HEK293T (cell line): ENCODE measurements around the gene TMX1.
A peak's percentile ranks its signal among the peaks of the same experiment; 100 is the strongest.

Experiments used
- CTCF ChIA-PET: fragments of 350-600 bp; formaldehyde crosslinking; extraction: SDS; loops from one replicate; lab custom pipeline; 2021; ENCODE audit warnings: antibody characterized with exemption, inconsistent platforms; lab: Yijun Ruan, JAX
- POLR2A ChIA-PET: fragments of 350-600 bp; formaldehyde crosslinking; extraction: SDS; loops from one replicate; lab custom pipeline; 2020; ENCODE audit warnings: antibody characterized with exemption, inconsistent platforms; lab: Yijun Ruan, JAX
- DNase-seq: peaks from one replicate; pipeline ENCODE4 v3.0.0; 2012; ENCODE audit warnings: mixed read lengths; ENCODE audit errors: extremely low spot score
- ARNT ChIP-seq: fragments of 450-650 bp; IDR thresholded peaks from 2 replicates; pipeline ENCODE4 v1.6.1; 2017; ENCODE audit warnings: mild to moderate bottlenecking
- BHLHE40 ChIP-seq: fragments of 450-650 bp; IDR thresholded peaks from 2 replicates; pipeline ENCODE4 v1.6.1; 2016; ENCODE audit warnings: mild to moderate bottlenecking, moderate library complexity, borderline replicate concordance
- CTBP1 ChIP-seq: fragments of 450-650 bp; IDR thresholded peaks from 2 replicates; pipeline ENCODE4 v1.6.1; 2016; ENCODE audit warnings: borderline replicate concordance
- ELF4 ChIP-seq: fragments of 450-650 bp; IDR thresholded peaks from 2 replicates; pipeline ENCODE4 v1.6.1; 2017; ENCODE audit warnings: antibody characterized with exemption
- FOXA1 ChIP-seq: fragments of 450-650 bp; IDR thresholded peaks from 2 replicates; pipeline ENCODE4 v1.6.1; 2016; ENCODE audit warnings: mild to moderate bottlenecking
- FOXK2 ChIP-seq: fragments of 450-650 bp; IDR thresholded peaks from 2 replicates; pipeline ENCODE4 v1.6.1; 2016; ENCODE audit warnings: mild to moderate bottlenecking
- FOXM1 ChIP-seq: fragments of 450-650 bp; IDR thresholded peaks from 2 replicates; pipeline ENCODE4 v1.6.1; 2017; ENCODE audit warnings: mild to moderate bottlenecking, borderline replicate concordance
- HDGF ChIP-seq: fragments of 450-650 bp; IDR thresholded peaks from 2 replicates; pipeline ENCODE4 v1.6.1; 2017; ENCODE audit warnings: antibody characterized with exemption, borderline replicate concordance
- L3MBTL2 ChIP-seq: fragments of 450-650 bp; conservative IDR thresholded peaks from 2 replicates; pipeline ENCODE4 v1.6.1; 2016; ENCODE audit warnings: mild to moderate bottlenecking
- LEF1 ChIP-seq: fragments of 450-650 bp; IDR thresholded peaks from 2 replicates; pipeline ENCODE4 v1.6.1; 2017; ENCODE audit warnings: mild to moderate bottlenecking, borderline replicate concordance
- NFRKB ChIP-seq: fragments of 450-650 bp; IDR thresholded peaks from 2 replicates; pipeline ENCODE4 v1.6.1; 2016; ENCODE audit warnings: mild to moderate bottlenecking, moderate library complexity
- SP1 ChIP-seq: fragments of 450-650 bp; IDR thresholded peaks from 2 replicates; pipeline ENCODE4 v1.6.1; 2017
- SUZ12 ChIP-seq: fragments of 450-650 bp; IDR thresholded peaks from 2 replicates; pipeline ENCODE4 v1.6.1; 2016; ENCODE audit warnings: mild to moderate bottlenecking
- TARDBP ChIP-seq: fragments of 450-650 bp; IDR thresholded peaks from 2 replicates; pipeline ENCODE4 v1.6.1; 2016
- ZNF384 ChIP-seq: fragments of 450-650 bp; IDR thresholded peaks from 2 replicates; pipeline ENCODE4 v1.6.1; 2016
- TF ChIP-seq, protein P1 (sequence below): fragments of 450-650 bp; IDR thresholded peaks from 2 replicates; pipeline ENCODE4 v1.6.1; 2016

Gene TMX1

DNA sequence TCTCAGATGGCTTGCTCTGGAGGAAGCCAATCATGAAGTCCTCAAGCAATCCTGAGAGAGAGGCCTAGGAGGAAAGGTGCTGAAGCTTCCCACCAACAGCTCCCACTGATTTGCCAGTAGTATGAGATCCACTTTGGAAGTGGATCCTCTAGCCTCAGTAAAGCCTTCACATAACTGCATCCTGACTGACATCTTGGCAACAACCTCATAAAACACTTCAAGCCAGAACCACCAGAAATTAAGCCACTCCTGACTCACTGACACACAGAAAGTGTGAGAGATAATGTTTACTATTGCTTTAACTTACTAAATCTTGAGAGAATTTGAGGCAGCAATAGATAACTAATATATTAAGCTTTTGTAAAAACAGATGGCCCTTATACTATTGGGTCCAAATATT lies 11.7 kb upstream of the TMX1 start:
- POLR2A ChIA-PET, result interaction anchor here (1.2 kb wide), 1 partner anchor 284 kb away, joined by 4 read pairs; the partner anchor contains the start of gene PYGL
- CTCF ChIA-PET, result no interaction called here
- no peak for DNase-seq
- TF ChIP-seq ZNF384, result no peak
- TF ChIP-seq FOXK2, result no peak
- TF ChIP-seq, protein P1, sequence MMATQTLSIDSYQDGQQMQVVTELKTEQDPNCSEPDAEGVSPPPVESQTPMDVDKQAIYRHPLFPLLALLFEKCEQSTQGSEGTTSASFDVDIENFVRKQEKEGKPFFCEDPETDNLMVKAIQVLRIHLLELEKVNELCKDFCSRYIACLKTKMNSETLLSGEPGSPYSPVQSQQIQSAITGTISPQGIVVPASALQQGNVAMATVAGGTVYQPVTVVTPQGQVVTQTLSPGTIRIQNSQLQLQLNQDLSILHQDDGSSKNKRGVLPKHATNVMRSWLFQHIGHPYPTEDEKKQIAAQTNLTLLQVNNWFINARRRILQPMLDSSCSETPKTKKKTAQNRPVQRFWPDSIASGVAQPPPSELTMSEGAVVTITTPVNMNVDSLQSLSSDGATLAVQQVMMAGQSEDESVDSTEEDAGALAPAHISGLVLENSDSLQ, result no peak
- no peak for TF ChIP-seq L3MBTL2
- TF ChIP-seq NFRKB, result no peak

DNA sequence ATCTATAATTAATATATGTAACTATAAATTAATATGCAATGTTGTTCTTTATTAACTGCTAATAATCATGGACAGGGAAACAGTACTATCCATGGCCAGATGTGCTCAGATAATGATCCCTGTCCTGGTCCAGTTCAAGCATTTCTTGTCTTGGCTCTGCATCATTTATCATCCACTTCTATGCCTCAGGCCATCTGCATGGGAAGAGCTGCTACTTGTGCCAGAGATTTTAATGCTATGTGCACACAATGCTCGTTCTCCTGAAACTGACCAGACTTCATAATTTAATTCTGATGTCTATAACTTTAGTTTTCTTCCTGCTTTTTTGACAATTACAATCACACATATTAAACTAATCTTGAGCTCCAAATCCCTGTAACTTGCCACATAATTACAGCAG lies 11.2 kb upstream of the TMX1 start:
- TF ChIP-seq FOXA1, result no peak
- TF ChIP-seq BHLHE40, result no peak
- TF ChIP-seq NFRKB, result no peak
- TF ChIP-seq FOXM1, result no peak
- no peak for TF ChIP-seq TARDBP
- no peak for TF ChIP-seq SUZ12
- TF ChIP-seq L3MBTL2, result no peak
- TF ChIP-seq SP1, result no peak
- TF ChIP-seq, protein P1, result no peak
- TF ChIP-seq CTBP1, result no peak
- TF ChIP-seq HDGF, result no peak
- TF ChIP-seq LEF1, result no peak
- TF ChIP-seq ZNF384, result no peak
- no peak for TF ChIP-seq FOXK2
- no peak for TF ChIP-seq ARNT
- TF ChIP-seq ELF4, result no peak
- ChIA-PET POLR2A (interaction anchor here (0.7 kb wide), 1 partner anchor 11 kb away, joined by 3 read pairs; the partner anchor contains the start of gene TMX1), CTCF (no interaction called here)
- no peak for DNase-seq

DNA sequence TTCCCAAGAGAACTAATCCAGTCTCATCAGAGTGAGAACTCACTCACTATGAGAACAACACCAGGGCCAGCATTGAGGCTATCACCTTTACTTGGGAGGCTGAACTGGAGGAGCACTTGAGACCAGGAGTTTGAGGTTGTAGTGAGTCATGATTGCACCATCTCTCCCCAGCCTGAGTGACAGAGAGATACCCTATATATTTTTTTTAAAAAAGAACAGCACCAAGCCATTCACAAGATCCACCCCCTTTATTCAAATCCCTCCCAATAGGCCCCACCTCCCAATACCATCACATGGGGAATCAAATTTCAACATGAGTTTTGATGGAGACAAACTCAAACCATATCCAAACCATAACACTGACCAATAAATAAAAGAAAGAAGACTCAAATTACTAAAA lies 3.7 kb upstream of the TMX1 start:
- POLR2A ChIA-PET, result no interaction called here
- DNase-seq, result no peak
- CTCF ChIA-PET, result no interaction called here
- TF ChIP-seq L3MBTL2, result no peak
- no peak for TF ChIP-seq ARNT
- TF ChIP-seq, protein P1, result 0 out of 2 replicates have a peak, but pooled peaks have one; percentile 22

DNA sequence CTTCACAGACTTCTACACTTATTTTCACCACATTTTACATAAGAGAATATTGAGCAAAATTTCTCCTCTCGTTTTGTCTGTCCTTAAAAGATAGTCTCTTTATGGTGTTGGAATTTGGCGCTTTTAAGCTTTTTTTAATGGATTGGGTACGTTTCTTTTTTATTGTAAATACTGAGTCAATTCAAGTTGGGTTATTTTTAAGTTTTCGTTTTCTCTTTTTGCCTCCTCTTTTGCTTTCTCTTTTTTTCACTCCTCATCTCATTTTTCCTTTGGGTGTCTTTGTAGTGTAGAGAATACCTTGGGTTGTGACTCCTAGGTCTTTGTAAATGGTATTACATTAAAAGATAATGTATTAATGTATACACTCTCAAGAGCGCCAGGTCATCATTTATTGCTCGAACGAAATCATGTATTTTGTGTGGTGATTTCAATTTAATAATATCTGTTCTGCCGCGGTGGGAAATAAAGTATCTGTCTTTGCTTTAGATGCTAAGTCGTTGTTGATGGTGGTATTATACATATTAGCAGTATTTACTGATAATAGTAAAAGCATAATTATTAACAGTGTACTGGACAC lies 845 bp downstream of the TMX1 start:
- CTCF ChIA-PET, result no interaction called here
- POLR2A ChIA-PET, result interaction anchor here (0.7 kb wide), 1 partner anchor 384 kb away, joined by 3 read pairs; no protein-coding TSS in a partner anchor
- no peak for DNase-seq
- TF ChIP-seq HDGF, result no peak
- TF ChIP-seq ZNF384, result no peak
- no peak for TF ChIP-seq FOXA1
- TF ChIP-seq SUZ12, result no peak
- TF ChIP-seq LEF1, result no peak
- no peak for TF ChIP-seq ELF4
- TF ChIP-seq, protein P1, result no peak
- TF ChIP-seq SP1, result no peak
- no peak for TF ChIP-seq FOXK2
- TF ChIP-seq NFRKB, result no peak
- TF ChIP-seq BHLHE40, result no peak
- TF ChIP-seq TARDBP, result no peak
- no peak for TF ChIP-seq FOXM1
- no peak for TF ChIP-seq CTBP1
- TF ChIP-seq L3MBTL2, result no peak
- TF ChIP-seq ARNT, result no peak

DNA sequence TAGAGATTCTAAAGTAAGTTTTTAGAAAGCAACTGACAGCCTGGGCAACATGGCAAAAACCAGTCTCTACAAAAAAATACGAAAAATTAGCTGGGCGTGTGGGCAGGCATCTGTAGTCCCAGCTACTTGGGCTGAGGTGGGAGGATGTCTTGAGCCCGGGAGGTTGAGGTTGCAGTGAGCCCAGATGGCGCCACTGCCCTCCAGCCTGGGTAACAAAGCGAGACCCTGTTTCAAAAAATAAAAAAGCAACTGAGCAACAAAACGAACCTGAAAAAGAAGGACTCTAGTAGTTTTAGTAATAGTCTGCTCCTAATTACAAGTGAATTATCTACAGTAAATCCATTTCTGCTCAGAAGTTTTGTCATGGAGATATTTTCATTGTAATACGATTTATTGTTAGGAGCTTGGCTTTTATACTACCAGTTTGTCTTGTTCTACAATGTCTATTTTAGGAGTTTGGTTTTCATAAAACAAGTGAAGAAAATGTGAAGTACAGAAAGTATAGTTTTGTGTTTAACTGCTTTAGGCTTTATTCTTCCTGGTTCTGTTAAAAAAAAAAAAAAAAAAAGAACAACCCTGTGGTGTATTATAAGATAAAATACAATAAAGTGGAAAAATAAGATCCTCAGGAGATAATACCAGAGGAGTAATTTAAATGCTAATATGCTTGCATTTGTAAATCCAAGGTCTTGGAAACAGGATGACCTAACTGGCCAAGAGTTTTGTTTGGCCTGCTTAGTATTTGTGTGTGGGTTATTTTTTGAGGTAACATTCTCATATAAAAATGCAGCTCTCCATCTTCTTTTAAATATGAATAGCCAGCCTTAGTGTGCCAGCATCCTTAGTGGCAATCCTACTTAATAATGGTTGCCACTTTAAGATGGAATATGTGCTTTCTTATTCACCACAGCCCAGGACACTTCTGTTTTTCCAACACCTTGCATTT lies 2.8 kb downstream of the TMX1 start:
- ChIA-PET CTCF (interaction anchor here (0.7 kb wide), 1 partner anchor 50 kb away, joined by 7 read pairs; no protein-coding TSS in a partner anchor), POLR2A (no interaction called here)
- DNase-seq, result no peak
- TF ChIP-seq FOXM1 (no peak), ELF4 (no peak), SUZ12 (no peak), TARDBP (no peak), SP1 (no peak), FOXK2 (no peak), FOXA1 (no peak), L3MBTL2 (no peak), ZNF384 (no peak), NFRKB (no peak), CTBP1 (no peak), ARNT (no peak), HDGF (no peak), BHLHE40 (no peak), LEF1 (no peak)
- TF ChIP-seq, protein P1, result no peak
